ENCODE results near the gene APH1B. TPM values are rescaled to one million over a fixed set of nuclear protein-coding genes. Genes with fewer than 3 reads are reported as not detected.

The APH1B gene
- total and polyA plus RNA-seq, 9 of the 15 experiments (the other 6 are each of a cell fraction or from before 2014, with no cell fraction given) = 5.1 to 9.7 (median 7.0) TPM

GRCh38 chr15:63292241-63292640, 14.8 kb downstream of the APH1B start:
- Histone ChIP-seq H3K4me3 (no peak overlapping the region), H3K9me1 (ENCODE audit: control insufficient read depth, insufficient read depth, low read length) (no peaks in the 10 kb centered on the region), H3K27me3 (ENCODE audit: control insufficient read depth in 2 of 2, insufficient read depth in 2 of 2, low read length in 2 of 2) (no peaks in the 10 kb centered on the region), H3K4me1 (replicated peaks in 1 of 2; ENCODE audit: control insufficient read depth in 2 of 2, insufficient read depth in 2 of 2, low read length in 2 of 2) (peaks cover 4 to 16% of the 10 kb centered on the region in 2 experiments; a peak in 4 of 5 replicates), H3K9ac (ENCODE audit: insufficient read depth in 1 of 2, low read depth in 2 of 2, low read length in 2 of 2) (no peak overlapping the region), H3K79me2 (ENCODE audit: control insufficient read depth, insufficient read depth, low read length) (no peaks in the 10 kb centered on the region), H3K36me3 (ENCODE audit: control insufficient read depth, insufficient read depth, low read length) (no peaks in the 10 kb centered on the region), H3K4me2 (ENCODE audit: insufficient read depth, low read length) (no peak overlapping the region), H2AFZ (ENCODE audit: low read depth, low read length) (peak overlapping the region; percentile 29; the same call in 1 of the 2 replicates), H3K27ac (ENCODE audit: extremely low read depth, low read depth, low read length) (no peak overlapping the region), H4K20me1 (replicated peaks; ENCODE audit: control insufficient read depth, insufficient read depth, low read length) (no peaks in the 10 kb centered on the region), H3K9me3 (replicated peaks; ENCODE audit: control insufficient read depth, insufficient read depth, low read depth, low read length) (no peaks in the 10 kb centered on the region)
- WGBS (ENCODE audit: insufficient coverage, low coverage, missing lambda C conversion rate) = 5% methylated on average over 2 of the region's 3 CpGs
- DNase-seq (ENCODE audit: extremely low read depth in 1 of 4, low spot score in 3 of 4) = peak in 1 of 4 experiments; percentile 17
- BruUV-seq (replicated peaks) = no TSS peak
- intact Hi-C loops (cut with micrococcal nuclease) = no loop called here
- ChIA-PET CTCF (ENCODE audit: low intra/inter-chr PET ratio) (no interaction called here), POLR2A (interaction anchor here (0.6 to 1.4 kb wide), 9 partner anchors 8 to 474 kb away, joined by 3 to 5 read pairs (median 3); no protein-coding TSS in a partner anchor)
- peak; percentile 29 for FAIRE-seq
- peak; percentile 57 for ATAC-seq
- in situ Hi-C loops (cut with MboI) = loop anchor here (5.0 to 25.0 kb wide), 3 partner anchors 110 to 770 kb away; partner anchors contain the start of gene FBXL22
- TF ChIP-seq CEBPG (CRISPR knock-in tag; IDR thresholded peaks at IDR 0.05) (no peak), CEBPG (tag; conservative IDR thresholded peaks at IDR 0.05 in 1 of 2, IDR thresholded peaks at IDR 0.05 in 1 of 2) (no peak), CBFB (CRISPR knock-in tag; IDR thresholded peaks at IDR 0.05) (no peak), ZNF644 (tag; IDR thresholded peaks at IDR 0.05; ENCODE audit: low read depth) (no peak), TEAD1 (CRISPR knock-in tag; IDR thresholded peaks at IDR 0.05) (peak in 1 of 2 experiments; percentile 74; a peak in 2 of 4 replicates), ZNF384 (IDR thresholded peaks at IDR 0.05; ENCODE audit: low read depth, low read length) (peak; percentile 63), SLC30A9 (CRISPR knock-in tag; IDR thresholded peaks at IDR 0.05) (no peak), HNRNPH1 (optimal IDR thresholded peaks at IDR 0.05; ENCODE audit: low read depth, low read length) (no peak), ZNF407 (IDR thresholded peaks at IDR 0.05; ENCODE audit: low read depth) (no peak), ZNF518B (CRISPR knock-in tag; IDR thresholded peaks at IDR 0.05) (no peak), CREB1 (IDR thresholded peaks at IDR 0.05) (no peak), CREB1 (CRISPR knock-in tag; IDR thresholded peaks at IDR 0.05) (no peak)
